ENCODE data around the gene MOSPD2.

The MOSPD2 gene

GRCh38 chrX:14963447-14964236 lies 90.4 kb downstream of the MOSPD2 start:
- no peaks in the 10 kb centered on the region for H3K36me3 ChIP-seq (ENCODE audit: insufficient read depth, low read length)
- no peak overlapping the region for H3K9ac ChIP-seq (ENCODE audit: insufficient read length)
- no peak overlapping the region for H3K4me3 ChIP-seq
- H3K27ac ChIP-seq: peak overlapping the region; percentile 57
- no peaks in the 10 kb centered on the region for H3K9me3 ChIP-seq (ENCODE audit: low read depth, low read length)
- peak; percentile 8 for DNase-seq (ENCODE audit: low read depth, low spot score)
- TF ChIP-seq POLR2AphosphoS5 (IDR thresholded peaks at IDR 0.05; ENCODE audit: borderline replicate concordance, low read depth, low read length) (no peak), FOXP2 (optimal IDR thresholded peaks at IDR 0.05; ENCODE audit: control extremely low read depth, extremely low read length, insufficient read depth) (no peak), EZH2 (IDR thresholded peaks at IDR 0.05) (no peak)

- no peaks in the 10 kb centered on the region for H3K36me3 ChIP-seq (ENCODE audit: insufficient read depth, low read length)
- H3K9me3 ChIP-seq (ENCODE audit: low read depth, low read length): no peaks in the 10 kb centered on the region
- H3K9ac ChIP-seq (ENCODE audit: insufficient read length): no peak overlapping the region
- H3K4me3 ChIP-seq: no peak overlapping the region
- TF ChIP-seq POLR2AphosphoS5 (IDR thresholded peaks at IDR 0.05; ENCODE audit: borderline replicate concordance, low read depth, low read length): no peak
- no peak for TF ChIP-seq FOXP2 (optimal IDR thresholded peaks at IDR 0.05; ENCODE audit: control extremely low read depth, extremely low read length, insufficient read depth)
- TF ChIP-seq EZH2 (IDR thresholded peaks at IDR 0.05): no peak
- DNase-seq (ENCODE audit: low read depth, low spot score): no peak
- no peak overlapping the region for H3K27ac ChIP-seq
Measured at GRCh38 chrX:14964500-14964899, 91.3 kb downstream of the MOSPD2 start.

Data from SK-N-MC (cell line).